NCI-H1048 (cell line): ENCODE results near the gene BSPRY.

Experiments used
- DNase-seq: peaks from one replicate; lab custom pipeline; 2025; lab: John Stamatoyannopoulos, UW

Gene BSPRY

DNA sequence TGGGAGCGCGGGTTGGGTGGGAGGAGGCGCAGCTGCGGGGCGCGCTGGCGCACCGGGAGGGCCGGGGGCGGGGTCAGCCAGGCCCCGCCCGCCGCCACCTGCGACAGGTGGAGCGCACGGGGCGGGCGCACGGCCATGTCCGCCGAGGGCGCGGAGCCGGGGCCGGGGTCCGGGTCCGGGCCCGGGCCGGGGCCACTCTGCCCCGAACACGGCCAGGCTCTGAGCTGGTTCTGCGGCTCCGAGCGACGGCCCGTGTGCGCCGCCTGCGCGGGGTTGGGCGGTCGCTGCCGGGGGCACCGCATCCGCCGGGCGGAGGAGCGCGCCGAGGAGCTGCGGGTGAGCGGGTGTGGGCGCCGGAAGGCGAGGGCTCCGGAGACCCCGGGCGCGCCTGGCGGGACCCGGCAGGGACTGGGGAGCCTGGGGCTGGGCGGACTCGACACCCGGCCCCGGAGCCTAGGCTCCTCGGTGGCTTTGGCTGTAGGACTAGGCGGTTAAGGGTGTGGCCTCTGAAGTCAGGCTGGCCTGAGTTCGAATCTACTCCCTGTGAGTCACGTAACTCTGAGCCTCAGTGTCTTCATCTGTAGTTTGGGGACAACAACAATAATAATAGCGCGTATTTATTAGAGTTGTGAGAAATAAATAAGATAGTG is at the start of gene BSPRY:
BSPRY (plus strand) TSS at position 97 of the 650 bp plus-strand sequence; CDS start at position 136, 39 bp downstream.
- no peak for DNase-seq

DNA sequence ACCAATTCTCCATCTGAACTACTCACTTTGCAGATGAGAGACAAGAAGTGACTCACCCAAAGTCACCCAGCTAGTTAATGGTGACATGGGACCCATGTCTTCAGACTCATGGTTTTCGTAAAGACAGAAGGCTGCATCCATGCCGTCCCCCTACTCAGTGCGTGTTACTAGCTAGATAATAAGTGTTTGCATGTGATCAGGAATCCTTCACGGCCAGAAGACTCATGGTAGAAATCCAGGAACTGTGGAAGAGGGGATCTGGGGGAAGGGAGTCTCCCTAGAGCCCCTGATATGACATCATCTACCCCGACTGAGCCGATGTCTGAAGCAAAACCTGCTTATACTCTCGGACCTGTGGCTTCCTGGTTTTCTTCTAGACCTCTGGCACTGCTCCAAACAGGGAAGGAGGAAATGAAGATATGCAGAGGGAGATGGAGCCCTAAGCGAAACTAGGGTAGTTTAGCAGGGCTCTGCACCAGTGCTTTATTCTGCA is 49.5 kb upstream of the BSPRY start:
- DNase-seq = no peak

DNA sequence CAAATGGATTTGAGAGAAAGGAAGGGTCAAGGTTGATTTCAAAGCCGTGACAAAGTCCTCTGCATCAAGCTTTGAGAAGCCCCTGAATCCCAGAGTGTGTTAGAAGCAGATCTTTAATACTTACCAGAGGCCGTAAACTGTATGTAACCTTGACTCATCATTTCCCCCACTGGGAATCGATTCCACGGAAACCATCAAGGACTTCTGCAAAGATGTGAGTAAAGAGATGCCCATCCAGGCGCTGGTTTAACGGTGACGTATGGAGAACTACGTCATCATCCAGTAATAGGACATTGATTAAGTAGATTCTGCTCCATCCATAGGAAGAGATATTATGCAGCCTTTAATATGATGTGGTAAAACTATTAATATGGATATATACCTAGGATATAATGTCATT is 47.8 kb upstream of the BSPRY start:
- DNase-seq = no peak

DNA sequence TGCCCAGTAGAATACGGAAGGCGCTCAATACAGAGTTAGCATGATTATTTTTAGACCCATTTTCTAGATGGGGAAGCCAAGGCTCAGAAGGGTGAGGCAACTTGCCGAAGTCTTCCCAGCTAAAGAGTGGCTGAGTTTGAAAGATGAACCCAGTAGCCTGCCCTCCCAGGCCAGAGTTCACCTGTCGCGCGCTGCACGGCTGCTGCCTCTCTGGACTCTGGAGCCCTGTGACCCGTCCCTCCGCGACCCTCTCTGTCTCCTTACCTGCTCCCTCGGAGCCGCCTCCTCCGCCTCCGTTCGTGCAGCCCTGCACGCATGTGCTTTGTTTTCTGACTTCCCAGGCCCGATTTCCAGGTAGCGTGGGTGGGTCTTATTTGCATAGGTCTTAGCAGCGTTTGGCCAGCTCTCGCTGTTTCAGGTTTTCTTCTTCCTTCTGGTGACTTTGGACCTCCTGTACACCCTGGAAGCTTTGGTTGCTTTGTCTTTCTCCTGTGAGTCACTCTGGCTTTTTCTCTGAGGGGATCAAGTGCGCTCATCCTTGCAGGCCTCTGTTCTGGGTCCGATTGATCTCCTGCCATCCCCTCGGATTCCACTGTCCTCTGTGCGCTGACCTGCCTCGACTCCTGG is 46.4 kb upstream of the BSPRY start, which contains the start of gene RNF183:
RNF183 (minus strand) TSS at position 585 of the 627 bp plus-strand sequence. CDS start 5,192 bp downstream, outside the sequence.
- no peak for DNase-seq

DNA sequence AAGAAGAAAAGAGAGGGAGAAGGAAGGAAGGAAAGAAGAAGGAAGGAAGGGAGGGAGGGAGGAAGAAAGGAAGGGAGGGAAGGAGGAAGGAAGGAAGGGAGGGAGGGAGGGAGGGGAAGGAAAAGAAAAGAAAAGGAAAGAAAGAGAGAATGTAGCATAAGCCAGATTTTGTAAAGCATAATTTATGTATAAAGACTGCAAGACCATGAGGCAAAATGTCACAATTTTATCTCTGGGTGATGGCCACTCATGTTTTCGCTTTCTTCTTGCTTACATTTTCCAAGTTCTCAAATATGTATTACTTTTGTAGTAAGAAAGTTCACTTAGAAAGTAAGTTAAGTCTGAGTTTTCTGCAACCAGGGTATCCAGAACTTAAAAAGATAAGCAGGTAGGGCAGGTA is 42.8 kb upstream of the BSPRY start:
- DNase-seq = no peak

DNA sequence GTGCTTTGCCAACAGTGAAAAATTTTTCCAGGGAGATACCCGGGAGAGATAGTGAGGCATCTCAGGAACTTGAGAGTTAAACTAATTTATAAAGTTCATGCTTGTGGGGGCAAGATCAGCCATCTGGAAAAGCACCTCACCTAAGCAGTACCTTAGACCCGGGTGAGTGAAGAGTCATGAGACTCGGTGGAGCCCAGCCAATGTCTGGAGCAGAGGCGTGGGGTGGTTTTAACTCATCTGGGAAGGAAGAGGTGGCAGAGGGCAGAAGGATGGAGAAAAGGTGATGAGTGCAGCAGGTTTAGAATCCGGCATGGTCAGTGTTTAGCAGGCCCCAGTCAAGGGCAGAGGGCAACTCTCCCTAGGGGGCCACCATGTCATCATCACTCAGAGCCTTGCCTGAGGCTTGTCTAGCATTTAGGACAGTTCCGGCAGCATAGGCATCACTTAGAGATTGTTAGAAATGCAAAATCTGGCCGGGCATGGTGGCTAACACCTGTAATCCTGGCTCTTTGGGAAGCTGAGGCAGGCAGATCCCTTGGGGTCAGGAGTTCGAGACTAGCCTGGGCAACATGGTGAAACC is 41.9 kb upstream of the BSPRY start:
- no peak for DNase-seq

DNA sequence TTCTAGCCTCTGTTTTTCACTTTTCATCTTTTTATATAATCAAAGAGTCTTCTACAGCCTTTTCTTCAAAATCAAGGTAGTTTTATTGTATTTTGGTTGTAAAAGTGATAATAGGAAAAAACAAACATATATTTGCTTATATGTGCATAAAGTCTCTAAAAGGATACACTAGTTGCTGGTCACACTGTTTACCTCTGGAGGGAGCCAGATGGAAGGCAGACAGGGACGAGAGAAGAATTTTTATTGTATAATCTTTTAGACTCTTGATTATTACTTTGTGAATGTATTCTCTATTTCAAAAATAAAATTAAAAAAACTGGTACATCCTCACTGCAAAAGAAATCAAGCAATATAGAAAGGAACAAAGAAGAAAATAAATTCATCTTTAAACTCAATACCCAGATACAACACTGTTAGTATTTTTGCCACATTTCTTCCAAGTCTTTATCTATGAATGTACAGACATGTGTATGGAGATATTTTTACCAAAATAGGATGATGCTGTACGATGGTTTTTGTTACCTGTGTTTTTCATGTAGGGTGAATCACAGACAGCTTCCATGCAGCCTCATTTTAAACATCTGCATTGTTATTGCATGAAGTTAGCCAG is 40.0 kb upstream of the BSPRY start:
- DNase-seq = no peak

DNA sequence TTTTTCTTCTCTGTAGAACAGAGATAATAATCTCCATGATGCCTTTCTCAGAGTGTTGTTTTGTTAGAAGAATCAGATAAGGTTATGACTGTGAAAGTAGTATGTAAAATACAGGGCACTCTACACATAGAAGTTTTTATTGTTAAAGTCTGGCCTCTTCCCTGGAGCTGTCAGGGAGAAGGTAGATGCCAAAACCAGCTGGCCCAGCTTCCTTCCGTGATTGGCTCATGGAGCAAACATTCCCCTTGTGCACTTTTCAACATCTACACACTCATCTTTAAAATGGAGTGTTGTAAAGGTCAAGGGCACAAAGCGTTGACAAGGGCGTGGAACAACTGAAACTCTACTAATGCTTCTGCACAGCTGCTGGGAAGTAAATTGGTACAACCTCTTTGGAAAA is 38.8 kb upstream of the BSPRY start:
- no peak for DNase-seq

DNA sequence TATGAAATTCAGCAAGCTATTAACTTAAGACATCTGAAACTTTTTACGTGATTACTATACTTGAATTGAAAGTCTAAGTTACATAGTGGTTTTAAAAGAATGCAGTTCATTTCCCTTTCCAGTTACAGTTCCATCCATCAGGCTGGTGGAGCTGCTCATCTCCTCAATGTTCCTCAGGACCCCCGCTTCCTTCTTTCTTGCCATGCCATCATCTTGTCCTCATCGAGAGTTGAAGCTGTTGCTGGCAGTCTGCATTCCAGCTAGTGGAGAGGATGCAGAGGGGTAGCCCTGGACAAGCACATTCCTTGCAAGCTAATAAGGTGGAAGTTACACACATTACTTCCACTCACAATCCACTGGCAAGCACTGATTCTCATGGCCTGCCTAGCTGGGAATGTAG is 37.4 kb upstream of the BSPRY start:
- no peak for DNase-seq

DNA sequence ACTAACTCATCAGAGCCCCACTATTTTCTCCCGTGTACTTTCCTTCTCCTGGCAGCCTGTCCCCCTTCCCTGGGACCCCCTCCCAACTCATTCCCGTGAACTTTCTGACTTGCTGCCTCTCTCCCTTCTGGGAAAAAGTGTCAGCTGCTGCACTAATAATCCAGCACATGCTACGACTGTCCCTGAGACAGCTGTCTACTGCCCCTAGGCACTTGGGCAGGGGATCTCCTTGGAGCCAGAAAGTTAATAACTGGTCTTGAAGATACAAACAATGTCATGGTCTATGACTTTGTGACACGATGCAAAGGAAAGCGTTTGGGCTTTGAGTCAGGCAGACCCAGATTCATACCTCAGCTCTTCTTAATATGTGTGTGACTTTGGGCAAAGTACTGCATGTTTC is 36.1 kb upstream of the BSPRY start:
- DNase-seq = no peak

DNA sequence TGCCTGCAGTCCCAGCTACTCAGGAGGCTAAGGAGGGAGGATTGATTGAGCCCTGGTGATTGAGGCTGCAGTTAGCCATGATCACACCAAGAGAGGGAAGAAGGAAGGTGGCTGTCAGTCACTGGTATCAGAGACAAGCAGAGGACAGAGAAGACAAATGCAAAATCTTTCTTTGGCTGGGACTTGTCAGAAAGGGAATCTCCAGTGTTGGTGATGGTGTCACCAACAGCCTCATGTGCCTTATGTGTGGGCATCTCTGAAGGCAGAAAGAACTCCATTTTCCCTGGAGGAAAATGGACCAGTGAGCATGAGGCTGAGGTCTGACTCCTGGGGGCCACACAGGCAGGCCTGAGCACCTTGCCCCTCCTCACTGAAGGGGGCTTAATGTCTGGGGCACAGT is 34.1 kb upstream of the BSPRY start:
- no peak for DNase-seq

DNA sequence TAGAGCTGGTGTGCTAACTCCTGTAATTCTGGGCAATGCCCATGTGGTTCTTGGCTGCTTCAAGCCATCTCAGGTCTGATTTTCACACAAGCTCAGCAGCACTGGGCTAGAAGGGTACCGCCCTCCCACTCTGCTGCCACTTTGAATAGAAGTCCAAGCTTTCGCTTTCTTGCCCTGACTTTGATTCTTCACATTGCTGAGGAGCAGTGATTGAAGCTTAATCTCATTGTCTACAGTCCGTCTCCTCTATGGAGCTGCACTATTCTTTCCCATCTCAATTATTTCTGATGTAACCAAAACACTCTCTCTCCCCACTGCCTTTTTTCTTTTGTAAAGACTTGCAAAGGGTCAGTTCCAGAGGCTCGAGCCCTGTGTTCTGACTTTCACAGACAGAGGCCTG is 33.3 kb upstream of the BSPRY start:
- DNase-seq = no peak

DNA sequence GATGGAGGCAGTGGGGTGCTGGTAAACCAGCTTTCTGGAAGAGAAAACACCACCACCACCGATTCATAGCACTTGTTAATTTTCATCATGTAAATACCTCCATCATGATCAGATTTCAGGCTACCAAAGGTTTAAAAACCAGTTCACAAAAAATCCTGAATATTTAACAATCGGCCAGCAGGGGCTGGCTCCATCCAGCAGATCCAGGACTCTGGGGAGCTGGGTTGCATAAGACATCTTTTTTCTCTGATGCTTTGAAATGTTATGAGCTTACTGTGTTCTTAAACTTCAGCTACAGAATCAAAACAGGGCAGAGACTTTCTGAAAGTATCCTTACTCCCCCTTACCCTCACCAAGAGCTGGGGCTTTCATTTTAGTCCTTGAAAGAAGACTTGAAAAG is 31.6 kb upstream of the BSPRY start:
- DNase-seq = no peak

DNA sequence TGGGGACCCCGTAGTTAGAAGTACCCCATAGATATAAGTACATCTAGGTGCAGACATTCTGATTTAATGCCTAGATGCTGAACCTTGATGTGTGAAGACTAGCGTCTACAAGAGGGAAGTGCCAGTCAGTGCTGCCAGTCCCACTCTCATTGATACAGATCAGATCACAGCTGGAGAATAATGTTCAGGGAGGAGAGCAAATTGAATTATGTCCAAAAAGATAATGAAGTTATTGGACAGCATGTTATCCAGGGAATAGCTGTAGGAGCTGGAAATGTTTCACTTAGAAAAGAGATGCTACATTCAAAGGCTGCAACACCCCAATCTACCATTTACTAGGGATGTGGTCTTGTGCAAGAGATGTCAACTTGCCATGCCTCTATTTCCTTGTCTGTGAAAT is 30.3 kb upstream of the BSPRY start:
- DNase-seq = no peak

DNA sequence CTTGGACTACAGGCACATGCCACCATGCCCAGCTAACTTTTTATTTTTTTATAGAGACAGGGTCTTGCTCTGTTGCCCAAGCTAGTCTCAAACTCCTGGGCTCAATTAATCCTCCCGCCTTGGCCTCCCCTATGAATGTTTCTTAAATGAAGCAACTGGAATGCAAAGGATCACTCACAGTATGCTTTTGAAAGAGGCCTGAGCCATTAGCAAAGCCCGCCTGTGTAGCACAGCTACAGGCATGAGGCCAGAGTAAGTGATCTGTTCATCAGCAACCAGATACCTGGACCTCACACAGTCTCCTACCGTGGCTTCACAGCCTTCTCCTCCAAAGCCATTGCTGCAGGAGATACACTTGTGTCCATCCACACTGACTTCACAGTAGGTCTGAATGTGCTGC is 29.3 kb upstream of the BSPRY start:
- DNase-seq = no peak

DNA sequence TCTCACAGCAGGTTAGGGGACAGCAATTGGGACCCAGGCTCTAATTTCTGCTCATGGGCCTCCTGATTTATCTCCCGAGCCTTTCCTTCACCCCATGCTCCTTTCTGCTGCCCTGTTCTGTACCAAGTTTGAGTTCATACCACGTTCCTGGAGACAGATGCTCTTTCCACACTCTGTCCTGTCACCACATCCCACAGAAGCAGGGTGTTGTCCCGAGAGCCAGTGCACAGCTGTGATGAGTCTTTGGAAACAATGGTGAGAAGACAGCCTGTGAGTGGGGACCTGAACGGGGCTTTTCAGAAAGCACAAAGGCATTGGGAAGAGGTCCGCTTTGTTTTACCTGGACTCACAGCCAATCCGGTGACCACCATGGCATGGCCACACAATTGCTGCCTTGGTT is 26.7 kb upstream of the BSPRY start:
- no peak for DNase-seq

DNA sequence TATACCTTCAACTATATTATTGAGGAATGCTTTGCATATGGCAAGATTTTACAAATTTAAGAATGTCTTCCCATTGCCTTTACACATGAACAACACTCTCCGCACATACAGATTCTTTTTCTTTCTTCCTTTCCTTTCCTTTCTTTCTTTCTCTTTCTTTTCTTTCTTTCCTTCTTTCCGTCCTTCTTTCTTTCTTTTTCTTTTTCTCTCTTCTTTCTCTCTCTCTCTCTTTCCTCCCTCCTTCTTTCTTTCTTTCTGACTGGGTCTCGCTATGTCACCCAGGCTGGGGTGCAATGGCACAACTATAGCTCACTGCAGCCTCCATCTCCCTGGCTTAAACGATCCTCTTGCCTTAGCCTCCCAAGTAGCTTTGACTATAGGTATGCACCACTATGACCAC is 23.1 kb upstream of the BSPRY start:
- no peak for DNase-seq

DNA sequence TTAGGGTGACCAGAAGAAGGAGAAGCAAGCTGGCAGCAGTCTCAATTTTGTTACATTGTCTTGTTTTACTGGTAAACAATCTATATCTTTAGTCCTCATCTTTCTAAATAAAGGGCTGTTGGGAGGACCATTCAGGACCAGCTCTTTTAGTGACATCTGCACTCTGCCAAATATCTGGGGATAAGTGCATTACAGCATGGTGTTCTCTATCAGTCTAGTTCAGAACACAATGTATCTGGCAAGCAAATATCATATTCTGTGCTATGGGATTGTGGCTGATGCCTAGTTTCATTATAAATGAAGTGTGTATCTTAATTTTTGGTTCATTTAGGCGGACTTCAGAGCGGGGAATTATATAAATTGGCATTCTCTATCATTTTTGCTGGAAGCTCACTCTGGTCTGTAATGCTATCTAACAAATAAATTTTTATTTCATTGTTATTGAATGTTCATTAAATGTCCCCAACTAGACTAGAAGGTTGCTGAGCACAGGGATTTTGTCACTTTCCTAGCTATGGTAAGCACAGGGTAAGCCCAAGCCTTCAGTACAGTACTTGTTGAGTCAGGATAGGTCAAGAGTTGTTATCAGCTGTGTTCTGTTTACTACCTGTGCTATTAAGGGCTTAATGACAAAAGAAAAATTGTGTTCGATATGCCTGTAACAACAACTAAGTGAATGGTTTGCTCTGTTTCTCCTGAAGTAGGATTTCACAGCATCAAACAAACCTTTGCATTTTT is 21.1 kb upstream of the BSPRY start:
- no peak for DNase-seq

DNA sequence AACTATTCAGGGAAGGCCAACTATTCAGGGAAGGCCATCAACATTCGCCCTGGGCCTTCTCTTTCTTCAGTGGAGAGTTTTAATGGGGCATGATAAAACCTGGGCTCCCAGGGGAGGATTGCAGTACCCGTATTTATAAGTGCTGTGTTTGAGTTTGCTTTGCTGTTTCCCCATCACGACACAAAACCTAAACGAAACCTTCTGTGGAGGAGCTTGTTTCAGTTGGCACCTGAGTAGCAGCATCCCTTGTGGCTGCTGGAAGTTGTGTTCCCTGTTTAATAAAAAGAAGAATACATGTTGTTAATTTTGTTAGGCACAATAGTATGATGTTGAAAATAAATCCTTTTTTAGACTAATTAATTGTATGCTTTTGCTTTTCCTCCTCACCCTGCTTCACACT is 17.6 kb upstream of the BSPRY start:
- no peak for DNase-seq

DNA sequence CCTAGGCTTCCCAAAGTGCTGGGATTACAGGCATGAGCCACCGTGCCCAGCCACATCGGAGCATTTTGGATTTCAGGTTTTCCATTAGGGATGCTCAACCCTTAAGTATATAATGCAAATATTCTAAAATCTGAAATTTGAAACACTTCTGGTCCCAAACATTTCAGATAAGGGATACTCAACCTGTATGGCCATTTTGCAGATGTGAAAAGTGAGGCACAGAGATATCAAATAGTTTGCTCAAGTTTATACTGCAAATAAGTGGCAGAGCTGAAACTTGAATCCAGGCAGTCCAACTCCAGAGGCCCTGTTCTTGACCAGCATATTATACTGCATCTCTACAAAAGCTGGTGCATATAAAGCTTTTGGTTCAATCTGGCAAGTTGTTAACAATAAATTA is 11.6 kb upstream of the BSPRY start:
- DNase-seq = no peak

DNA sequence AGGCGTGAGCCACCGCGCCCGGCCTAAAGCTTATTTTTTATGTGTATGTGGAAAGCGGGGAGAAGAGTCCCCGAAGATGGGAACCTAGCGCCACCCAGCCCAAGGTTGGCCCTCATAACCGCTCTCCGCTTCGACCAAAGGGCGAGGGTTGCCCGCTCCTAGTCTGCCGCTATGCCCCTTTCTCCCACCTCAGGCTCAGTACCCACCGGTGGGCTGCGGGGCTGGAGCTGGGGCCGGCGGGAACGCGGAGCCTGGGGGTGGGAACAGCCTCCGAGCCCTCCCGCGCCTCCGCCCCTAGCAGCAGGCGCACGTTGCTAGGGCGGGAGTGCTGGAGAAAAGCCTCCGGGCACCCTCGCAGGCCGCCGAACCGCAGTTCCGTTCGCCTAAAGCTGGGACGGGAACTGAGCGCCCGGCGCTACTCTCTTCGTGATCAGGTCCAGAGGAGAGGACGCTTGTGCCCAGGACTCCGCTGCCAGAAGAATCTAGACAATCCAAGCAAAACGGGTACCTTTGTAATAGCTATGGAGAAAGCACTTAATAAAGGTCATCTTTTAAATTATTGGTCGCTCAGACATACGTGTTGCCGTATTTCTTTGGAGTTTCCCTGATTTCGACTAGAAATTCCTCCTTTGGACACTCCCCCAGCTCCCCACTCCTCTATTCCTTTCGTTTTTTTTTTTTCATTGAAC is 9.2 kb upstream of the BSPRY start, which contains the start of gene WDR31:
WDR31 (minus strand) TSS at position 265 of the 689 bp plus-strand sequence. CDS start 8,253 bp downstream, outside the sequence.
- DNase-seq = peak; percentile 38
